IMR-90 (cell line): ENCODE results near the gene TARS3. TPM values are rescaled to one million over a fixed set of nuclear protein-coding genes. Genes with fewer than 3 reads are reported as not detected.

Experiments
- ATAC-seq: fragments of 200-7000 bp; cut with Tn5 transposase; 2 replicates; pipeline ENCODE4 v1.9.1; 2020; ENCODE audit warnings: low read depth, mild to moderate bottlenecking, moderate library complexity
- BruUV-seq: library from RNA; stranded (reverse); fragments of 400-500 nt; replicated peaks from 2 replicates; lab custom pipeline; 2021; lab: Mats Ljungman, UMichigan
- CTCF ChIA-PET: fragments of 300-600 bp; formaldehyde crosslinking; extraction: SDS; loops from one replicate; lab custom pipeline; 2021; ENCODE audit warnings: antibody characterized with exemption; lab: Yijun Ruan, JAX
- POLR2A ChIA-PET: fragments of 300-600 bp; sonication (Branson Sonifier 250); formaldehyde crosslinking; loops from one replicate; lab custom pipeline; 2022; ENCODE audit warnings: antibody characterized with exemption; ENCODE audit not compliant: unreplicated experiment; lab: Charles Lee
- DNase-seq: peaks from one replicate; pipeline ENCODE4 v3.0.0; 2013
- H2AFZ ChIP-seq: replicated peaks from 2 replicates; pipeline ENCODE3; 2013; ENCODE audit warnings: low read length, mild to moderate bottlenecking; ENCODE audit not compliant: poor library complexity
- H2AK5ac ChIP-seq: 2 replicates; pipeline ENCODE4 v1.6.1; 2013; ENCODE audit warnings: low read depth, low read length, inconsistent platforms
- H2AK9ac ChIP-seq: replicated peaks from 2 replicates; pipeline ENCODE3; 2013; ENCODE audit warnings: mild to moderate bottlenecking, low read depth, low read length, moderate library complexity; ENCODE audit not compliant: poor library complexity
- H2BK120ac ChIP-seq: 2 replicates; pipeline ENCODE4 v1.6.1; 2013; ENCODE audit warnings: low read depth, low read length, inconsistent platforms
- H2BK15ac ChIP-seq: 3 replicates; pipeline ENCODE4 v1.6.1; 2013; ENCODE audit warnings: low read depth, low read length, inconsistent platforms
- H2BK20ac ChIP-seq: 2 replicates; pipeline ENCODE4 v1.6.1; 2013; ENCODE audit warnings: low read depth, mild to moderate bottlenecking, inconsistent platforms, low read length, moderate library complexity
- H2BK5ac ChIP-seq: 2 replicates; pipeline ENCODE4 v1.6.1; 2013; ENCODE audit warnings: mild to moderate bottlenecking, low read depth, low read length, inconsistent platforms; ENCODE audit not compliant: poor library complexity, severe bottlenecking
- H3K14ac ChIP-seq: replicated peaks from 2 replicates; pipeline ENCODE4 v1.6.1; 2013; ENCODE audit warnings: low read depth, low read length, inconsistent platforms
- H3K18ac ChIP-seq: 2 replicates; pipeline ENCODE4 v1.6.1; 2013; ENCODE audit warnings: low read depth, low read length, control low read depth
- H3K23ac ChIP-seq: 2 replicates; pipeline ENCODE4 v1.6.1; 2013; ENCODE audit warnings: low read depth, low read length, inconsistent platforms
- H3K27ac ChIP-seq: 2 replicates; pipeline ENCODE4 v1.5.1; 2013; ENCODE audit warnings: mild to moderate bottlenecking, control low read depth, low read length; ENCODE audit not compliant: insufficient read depth
- H3K27me3 ChIP-seq: 2 replicates; pipeline ENCODE4 v1.6.1; 2013; ENCODE audit warnings: low read length; ENCODE audit not compliant: control insufficient read depth, insufficient read depth
- H3K36me3 ChIP-seq: 2 replicates; pipeline ENCODE4 v1.6.1; 2013; ENCODE audit warnings: low read length, mixed read lengths; ENCODE audit not compliant: control insufficient read depth, insufficient read depth
- H3K4ac ChIP-seq: 2 replicates; pipeline ENCODE4 v1.6.1; 2013; ENCODE audit warnings: low read depth, low read length, inconsistent platforms
- H3K4me1 ChIP-seq: 2 replicates; pipeline ENCODE4 v1.6.1; 2013; ENCODE audit warnings: low read length, mixed read lengths; ENCODE audit not compliant: control insufficient read depth, insufficient read depth
- H3K4me2 ChIP-seq: 2 replicates; pipeline ENCODE4 v1.6.1; 2013; ENCODE audit warnings: low read depth, mild to moderate bottlenecking, control low read depth, low read length, moderate library complexity
- H3K4me3 ChIP-seq: 2 replicates; pipeline ENCODE4 v1.5.1; 2013; ENCODE audit warnings: low read depth, mild to moderate bottlenecking, control low read depth, low read length, moderate library complexity; ENCODE audit not compliant: insufficient read depth
- H3K56ac ChIP-seq: 2 replicates; pipeline ENCODE4 v1.6.1; 2013; ENCODE audit warnings: low read length, inconsistent platforms; ENCODE audit not compliant: insufficient read depth; ENCODE audit errors: extremely low read depth
- H3K79me1 ChIP-seq, 2 experiments: 2 replicates each; pipeline ENCODE4 v1.6.1; 2013; ENCODE audit warnings: low read length in 2 of 2, inconsistent platforms in 1 of 2, low read depth in 1 of 2
- H3K9ac ChIP-seq: 2 replicates; pipeline ENCODE4 v1.6.1; 2013; ENCODE audit warnings: low read depth, low read length, control low read depth
- H3K9me1 ChIP-seq: 2 replicates; pipeline ENCODE4 v1.6.1; 2013; ENCODE audit warnings: low read length, inconsistent platforms; ENCODE audit not compliant: insufficient read depth
- H3K9me3 ChIP-seq: 2 replicates; pipeline ENCODE4 v1.6.1; 2013; ENCODE audit warnings: low read length; ENCODE audit not compliant: control insufficient read depth, insufficient read depth
- H4K20me1 ChIP-seq: 2 replicates; pipeline ENCODE4 v1.6.1; 2013; ENCODE audit warnings: low read length, inconsistent platforms; ENCODE audit not compliant: insufficient read depth
- H4K5ac ChIP-seq: 2 replicates; pipeline ENCODE4 v1.6.1; 2013; ENCODE audit warnings: mild to moderate bottlenecking, low read depth, low read length, control low read depth
- H4K8ac ChIP-seq, 2 experiments: 2 replicates each; pipeline ENCODE4 v1.6.1; 2013; ENCODE audit warnings: low read depth in 2 of 2, low read length in 2 of 2, control low read depth in 1 of 2, inconsistent platforms in 1 of 2
- H4K91ac ChIP-seq: 2 replicates; pipeline ENCODE4 v1.6.1; 2013; ENCODE audit warnings: low read depth, low read length, inconsistent platforms; ENCODE audit not compliant: insufficient read depth
- BHLHE40 ChIP-seq: fragments of 150-350 bp; IDR thresholded peaks from 2 replicates; pipeline ENCODE4 v1.6.1; 2016; ENCODE audit warnings: mild to moderate bottlenecking, low read depth, low read length
- CEBPB ChIP-seq: IDR thresholded peaks from 2 replicates; pipeline ENCODE4 v1.6.1; 2012; ENCODE audit warnings: low read depth, low read length, improper control_type of control experiment
- CHD1 ChIP-seq: IDR thresholded peaks from 2 replicates; pipeline ENCODE4 v1.6.1; 2012; ENCODE audit warnings: low read depth, low read length, improper control_type of control experiment
- CTCF ChIP-seq: conservative IDR thresholded peaks from 2 replicates; pipeline ENCODE4 v1.5.1; 2012; ENCODE audit warnings: mild to moderate bottlenecking, low read depth, low read length, improper control_type of control experiment
- ELK1 ChIP-seq: fragments of 150-350 bp; IDR thresholded peaks from 2 replicates; pipeline ENCODE4 v1.6.1; 2016; ENCODE audit warnings: low read depth, mild to moderate bottlenecking, low read length, moderate library complexity, borderline replicate concordance
- FOS ChIP-seq: fragments of 150-350 bp; IDR thresholded peaks from 2 replicates; pipeline ENCODE4 v1.6.1; 2016; ENCODE audit warnings: low read depth, low read length
- MAFK ChIP-seq: IDR thresholded peaks from 2 replicates; pipeline ENCODE4 v1.6.1; 2012; ENCODE audit warnings: low read depth, low read length, improper control_type of control experiment
- MAZ ChIP-seq: IDR thresholded peaks from 2 replicates; pipeline ENCODE4 v1.6.1; 2012; ENCODE audit warnings: low read depth, mild to moderate bottlenecking, low read length, improper control_type of control experiment, moderate library complexity, borderline replicate concordance
- MXI1 ChIP-seq: IDR thresholded peaks from 2 replicates; pipeline ENCODE4 v1.6.1; 2012; ENCODE audit warnings: low read depth, mild to moderate bottlenecking, low read length, moderate library complexity, borderline replicate concordance
- NFE2L2 ChIP-seq: fragments of 150-350 bp; IDR thresholded peaks from 2 replicates; pipeline ENCODE4 v1.6.1; 2016; ENCODE audit warnings: low read depth, mild to moderate bottlenecking, low read length
- POLR2A ChIP-seq: IDR thresholded peaks from 2 replicates; pipeline ENCODE4 v1.6.1; 2012; ENCODE audit warnings: mild to moderate bottlenecking, low read depth, low read length
- RAD21 ChIP-seq: IDR thresholded peaks from 2 replicates; pipeline ENCODE4 v1.6.1; 2012; ENCODE audit warnings: low read length, improper control_type of control experiment
- RCOR1 ChIP-seq: IDR thresholded peaks from 2 replicates; pipeline ENCODE4 v1.6.1; 2012; ENCODE audit warnings: mild to moderate bottlenecking, low read length, improper control_type of control experiment; ENCODE audit not compliant: insufficient replicate concordance
- RFX5 ChIP-seq: IDR thresholded peaks from 2 replicates; pipeline ENCODE4 v1.8.0; 2012; ENCODE audit warnings: low read depth, mild to moderate bottlenecking, low read length, moderate library complexity
- SMC3 ChIP-seq: fragments of 150-350 bp; IDR thresholded peaks from 2 replicates; pipeline ENCODE4 v1.6.1; 2016; ENCODE audit warnings: low read depth, mild to moderate bottlenecking, antibody characterized with exemption, low read length, moderate library complexity
- USF2 ChIP-seq: fragments of 150-350 bp; IDR thresholded peaks from 2 replicates; pipeline ENCODE4 v1.6.1; 2017; ENCODE audit warnings: mild to moderate bottlenecking, antibody characterized with exemption, low read length, low read depth
- WGBS, 2 experiments: methylation state at CpG; one replicate each; pipeline versions ENCODE4 v1.1.5 to v1.1.7; 2013; ENCODE audit warnings: missing lambda C conversion rate in 2 of 2; ENCODE audit not compliant: insufficient read length in 1 of 2; ENCODE audit errors: extremely low coverage in 2 of 2; 5-methylcytosine and 5-hydroxymethylcytosine counted together
- dilution Hi-C: fragments of 300-500 bp; cut with HindIII; formaldehyde crosslinking; loops from one replicate; pipeline ENCODE4 v1.14.3; 2018; ENCODE audit warnings: low sequenced_read_pairs; ENCODE audit not compliant: unreplicated experiment
- in situ Hi-C: fragments of 300-500 bp; cut with MboI; formaldehyde crosslinking; loops from 3 replicates; pipeline ENCODE4 v1.14.3; 2019; ENCODE audit warnings: low sequenced_read_pairs, inconsistent platforms, mixed read lengths
- intact Hi-C: fragments of 100-400 bp; cut with micrococcal nuclease; formaldehyde crosslinking; loops from 2 replicates; pipeline ENCODE4 v1.10.0; 2022
- polyA plus RNA-seq, 3 experiments: library from polyadenylated mRNA; depleted of rRNA; stranded (reverse); fragments of >200 nt; gene quantifications; 2 replicates each; pipeline ENCODE4 v1.2.3, GENCODE V29; 2012; ENCODE audit warnings: low replicate concordance in 1 of 3
- total RNA-seq: library from RNA; depleted of rRNA; stranded (reverse); fragments of >200 nt; gene quantifications from 2 replicates; pipeline ENCODE4 v1.2.3, GENCODE V29; 2012

TARS3 gene
- total and polyA plus RNA-seq, 2 of the 4 experiments (the other 2 are of a cell fraction) = 3.4 to 9.3 TPM

- no peaks in the 10 kb centered on the region; a peak in 1 of 4 replicates for H3K79me1 ChIP-seq
- H4K8ac ChIP-seq = no peak overlapping the region
- no peak overlapping the region for H4K91ac ChIP-seq
- WGBS, 2 experiments = 80% methylated on average over 1 of the region's 4 CpGs; no CpG with 5 or more reads in 1 of the 2 experiments
- H2BK120ac ChIP-seq = no peak overlapping the region
- in situ Hi-C loops = no loop called here
- 0 out of 2 replicates have a peak, but pooled peaks cover 3% of the 10 kb centered on the region for H3K9me1 ChIP-seq
- dilution Hi-C loops = no loop called here
- no peak overlapping the region for H2AFZ ChIP-seq
- no peak for ATAC-seq
- intact Hi-C loops = no loop called here
- TF ChIP-seq NFE2L2 (no peak), MXI1 (no peak), CEBPB (no peak), CTCF (no peak), CHD1 (no peak), RCOR1 (no peak), BHLHE40 (no peak), ELK1 (no peak), POLR2A (no peak), RAD21 (no peak), USF2 (no peak), MAFK (no peak), RFX5 (no peak), MAZ (no peak), FOS (no peak), SMC3 (no peak)
- no peak overlapping the region for H3K4me2 ChIP-seq
- no peak overlapping the region for H2AK9ac ChIP-seq
- no peak overlapping the region for H2AK5ac ChIP-seq
- no peak overlapping the region for H3K4me3 ChIP-seq
- H3K18ac ChIP-seq = no peak overlapping the region
- H3K9me3 ChIP-seq = no peaks in the 10 kb centered on the region
- no peak overlapping the region for H3K9ac ChIP-seq
- no peaks in the 10 kb centered on the region for H3K4me1 ChIP-seq
- peaks cover 47% of the 10 kb centered on the region for H3K36me3 ChIP-seq
- no peaks in the 10 kb centered on the region for H3K27me3 ChIP-seq
- H2BK20ac ChIP-seq = no peak overlapping the region
- CTCF ChIA-PET = no interaction called here
- no peak overlapping the region for H3K14ac ChIP-seq
- no peak overlapping the region for H4K5ac ChIP-seq
- no peak overlapping the region for H3K4ac ChIP-seq
- H2BK5ac ChIP-seq = no peak overlapping the region
- H3K27ac ChIP-seq = no peak overlapping the region
- no peaks in the 10 kb centered on the region for H4K20me1 ChIP-seq
- DNase-seq = no peak
- no peak overlapping the region for H3K56ac ChIP-seq
- BruUV-seq = no TSS peak
- POLR2A ChIA-PET = interaction anchor here (0.6 kb wide), 1 partner anchor 8 kb away, joined by 3 read pairs; no protein-coding TSS in a partner anchor
- H3K23ac ChIP-seq = no peak overlapping the region
- no peak overlapping the region for H2BK15ac ChIP-seq
Observed at GRCh38 chr15:101702077-101702476, 22.2 kb downstream of the TARS3 start.
